Occipital lobe (tissue), 3 donors: ENCODE data around the gene FBXL13. TPM values are rescaled to one million over a fixed set of nuclear protein-coding genes. Genes with fewer than 3 reads are reported as not detected.
"Not testable (repeated sequence)": the region's sequence is repeated elsewhere in the genome, so short reads cannot be mapped to it uniquely, and the experiment has no call there.

Source experiments
- DNase-seq: peaks from one replicate; lab custom pipeline; 2025; lab: John Stamatoyannopoulos, UW
- small RNA-seq: library from RNA; depleted of rRNA; stranded (forward); fragments of <200 nt; gene quantifications from one replicate; pipeline ENCODE3, GENCODE V24; 2014
- total RNA-seq: library from RNA; depleted of rRNA; stranded (reverse); fragments of >200 nt; gene quantifications from one replicate; pipeline ENCODE4 v1.2.3, GENCODE V29; 2014

The FBXL13 gene
- total RNA-seq, 1 donor from 2014 or later = 5.0 TPM

DNA sequence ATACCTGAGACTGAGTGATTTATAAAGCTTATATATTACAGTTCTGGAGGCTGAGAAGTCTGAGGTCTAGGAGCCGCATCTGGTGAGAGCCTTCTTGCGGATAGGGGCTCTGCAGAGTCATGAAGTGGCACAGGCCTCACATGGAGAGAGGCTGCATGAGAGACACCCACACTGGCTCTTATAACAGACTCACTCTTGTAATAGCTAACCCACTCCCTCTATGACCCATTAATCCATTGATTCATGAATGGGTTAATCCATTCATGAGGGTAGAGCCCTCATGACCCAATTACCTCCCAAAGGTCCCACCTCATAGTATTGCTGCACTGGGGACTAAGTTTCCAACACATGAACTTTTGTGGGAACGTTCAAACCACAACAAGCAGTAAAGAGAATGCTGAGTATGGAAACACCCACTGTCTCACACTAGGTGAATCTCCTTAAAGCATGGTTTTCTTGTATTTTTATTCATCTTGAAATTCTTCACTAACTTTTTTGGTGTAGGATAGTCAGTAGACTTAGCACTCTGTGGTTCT is 304.9 kb downstream of the FBXL13 start:
- DNase-seq = not testable (repeated sequence)

DNA sequence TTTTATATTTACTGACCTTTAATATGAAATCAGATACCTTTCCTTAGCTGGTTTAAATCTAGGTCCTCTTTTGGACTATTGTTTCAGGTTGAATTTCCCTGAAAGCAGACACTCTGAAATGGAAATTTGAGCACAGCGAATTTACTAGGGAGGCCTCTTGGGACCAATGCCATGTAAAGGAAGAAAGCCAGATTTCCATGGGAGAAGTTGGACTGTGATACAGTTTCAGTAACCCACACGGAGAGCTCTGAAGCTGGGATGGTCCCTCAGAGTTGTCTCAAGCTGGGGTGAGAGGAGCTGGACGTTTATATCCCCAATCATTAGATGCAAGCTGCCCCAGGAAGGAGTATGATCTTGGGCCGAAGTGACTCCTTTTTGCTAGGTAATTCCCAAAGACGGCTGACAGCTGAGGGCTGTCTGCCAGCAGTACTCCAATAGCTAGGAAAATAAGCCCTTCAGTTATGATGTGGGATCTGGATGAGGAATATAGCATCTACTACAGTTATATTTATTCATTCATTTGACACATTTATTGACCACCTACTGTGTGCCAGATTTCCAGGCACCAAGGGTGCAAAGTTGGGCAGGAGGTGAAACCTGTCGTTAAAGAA is 311.2 kb downstream of the FBXL13 start:
- DNase-seq = not testable (repeated sequence)

Small RNA genes lying within 50 kb of the gene (small RNA-seq; reads per million reads assigned to genes)
- gene RNU6-1136P = not detected

Other genes with a start within 250 kb of the FBXL13 start
- 27.0 TPM for gene LRRC17, start 161.8 kb downstream of the FBXL13 start, total RNA-seq
- gene ARMC10, start 344 bp upstream of the FBXL13 start, total RNA-seq = 49.4 TPM
- 20.9 TPM for gene NAPEPLD, start 74.3 kb upstream of the FBXL13 start, total RNA-seq
- gene PMPCB, start 222.6 kb upstream of the FBXL13 start, total RNA-seq = 61.9 TPM